Fibroblast of pulmonary artery (primary cell): Measurements from ENCODE around the gene CAPS.
A peak's percentile ranks its signal among the peaks of the same experiment; 100 is the strongest.

ENCODE experiments used
- DNase-seq: peaks from one replicate; pipeline ENCODE4 v3.0.0-alpha.2; 2010; ENCODE audit warnings: low read depth
- H3K4me3 ChIP-seq: replicated peaks from 2 replicates; pipeline ENCODE4 v1.5.1; 2011; ENCODE audit warnings: low read depth, mild to moderate bottlenecking, control low read depth, low read length, moderate library complexity
- TF ChIP-seq, protein P1 (sequence below): IDR thresholded peaks from 2 replicates; pipeline ENCODE4 v1.5.1; 2011; ENCODE audit warnings: mild to moderate bottlenecking, control low read depth, low read length, inconsistent platforms; ENCODE audit errors: missing control alignments

The CAPS gene

DNA sequence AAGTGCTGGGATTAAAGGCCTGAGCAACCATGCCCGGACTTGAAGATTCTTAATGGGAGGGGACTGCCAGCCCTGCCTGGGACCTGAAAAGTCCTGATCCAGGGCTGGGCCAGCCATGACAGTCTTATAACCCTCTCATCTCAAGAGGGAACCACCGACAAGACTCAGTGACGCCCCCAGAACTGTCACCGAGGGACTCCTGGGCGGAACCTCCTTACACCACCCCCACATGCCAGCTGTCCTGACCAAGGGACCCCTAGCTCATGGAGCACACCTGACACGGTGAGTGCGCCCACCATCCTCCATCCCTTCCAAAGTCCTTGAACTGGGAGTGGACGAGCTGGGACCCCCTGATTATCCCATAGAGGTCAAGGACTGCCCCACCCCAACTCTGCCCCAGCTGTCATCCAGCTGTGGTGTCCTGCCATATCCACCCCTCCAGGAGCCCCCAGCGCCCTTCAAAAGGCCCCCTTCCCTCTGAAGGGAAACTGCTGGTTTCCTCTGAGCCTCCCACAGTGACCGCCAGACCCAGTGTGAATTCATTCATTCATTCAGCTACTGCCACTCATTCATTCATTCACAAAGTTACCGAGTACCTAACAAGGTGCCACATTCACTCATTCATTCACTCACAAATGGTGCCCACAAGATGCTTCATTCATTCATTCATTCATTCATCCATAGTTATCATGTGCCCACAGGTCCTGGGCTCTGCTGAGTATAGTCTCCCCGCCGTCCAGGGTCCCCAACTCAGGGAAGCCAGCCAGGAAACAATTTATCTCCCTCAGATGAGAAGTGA lies 14.1 kb upstream of the CAPS start:
- TF ChIP-seq, protein P1, sequence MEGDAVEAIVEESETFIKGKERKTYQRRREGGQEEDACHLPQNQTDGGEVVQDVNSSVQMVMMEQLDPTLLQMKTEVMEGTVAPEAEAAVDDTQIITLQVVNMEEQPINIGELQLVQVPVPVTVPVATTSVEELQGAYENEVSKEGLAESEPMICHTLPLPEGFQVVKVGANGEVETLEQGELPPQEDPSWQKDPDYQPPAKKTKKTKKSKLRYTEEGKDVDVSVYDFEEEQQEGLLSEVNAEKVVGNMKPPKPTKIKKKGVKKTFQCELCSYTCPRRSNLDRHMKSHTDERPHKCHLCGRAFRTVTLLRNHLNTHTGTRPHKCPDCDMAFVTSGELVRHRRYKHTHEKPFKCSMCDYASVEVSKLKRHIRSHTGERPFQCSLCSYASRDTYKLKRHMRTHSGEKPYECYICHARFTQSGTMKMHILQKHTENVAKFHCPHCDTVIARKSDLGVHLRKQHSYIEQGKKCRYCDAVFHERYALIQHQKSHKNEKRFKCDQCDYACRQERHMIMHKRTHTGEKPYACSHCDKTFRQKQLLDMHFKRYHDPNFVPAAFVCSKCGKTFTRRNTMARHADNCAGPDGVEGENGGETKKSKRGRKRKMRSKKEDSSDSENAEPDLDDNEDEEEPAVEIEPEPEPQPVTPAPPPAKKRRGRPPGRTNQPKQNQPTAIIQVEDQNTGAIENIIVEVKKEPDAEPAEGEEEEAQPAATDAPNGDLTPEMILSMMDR, result no peak
- no peak for DNase-seq
- no peak overlapping the region for H3K4me3 ChIP-seq

DNA sequence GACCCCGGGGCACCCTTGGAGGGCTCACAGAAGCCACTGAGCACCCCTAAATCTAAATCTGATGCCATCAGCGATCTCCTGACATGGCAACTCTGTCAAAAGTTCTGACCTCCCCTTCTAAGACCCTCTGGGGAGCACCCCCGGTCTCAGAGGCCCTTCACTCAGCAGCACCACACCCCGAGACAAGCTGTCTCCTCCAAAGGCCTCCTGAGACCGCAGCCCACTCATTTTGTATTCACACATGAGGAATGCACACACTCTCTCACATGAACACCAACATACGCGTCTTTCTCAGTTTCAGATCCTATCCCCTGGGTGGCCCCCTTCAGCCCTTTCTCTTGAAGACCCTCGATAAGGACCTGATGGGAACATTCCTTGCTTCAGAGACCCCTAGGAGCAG lies 13.1 kb upstream of the CAPS start:
- DNase-seq, result no peak
- TF ChIP-seq, protein P1, result no peak
- H3K4me3 ChIP-seq, result no peak overlapping the region

DNA sequence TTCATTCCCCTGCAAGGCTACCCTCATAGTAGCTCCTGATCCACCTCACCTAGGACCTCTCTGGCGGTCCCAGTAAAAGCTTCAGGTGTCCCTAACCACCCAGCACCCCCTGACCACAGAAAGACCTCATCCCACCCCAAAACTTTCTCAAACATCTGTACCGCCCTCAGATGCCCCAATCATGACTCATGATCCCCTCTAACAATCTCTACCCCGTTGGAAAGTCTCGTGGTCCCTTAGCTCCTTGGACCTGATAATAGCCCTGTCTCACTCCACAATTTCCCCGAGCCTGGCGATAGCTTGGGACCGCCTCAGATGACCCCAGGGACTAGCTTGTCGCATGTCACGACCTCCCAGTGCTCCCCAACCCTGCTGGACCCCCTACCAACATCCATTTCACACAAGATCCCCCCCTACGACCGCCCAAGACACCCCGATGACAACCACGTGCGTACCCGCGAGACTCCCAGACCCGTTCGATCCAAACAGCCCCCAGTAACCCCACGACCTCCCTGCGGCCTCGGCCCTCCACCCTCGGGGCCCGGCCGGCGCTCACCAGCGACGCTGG lies 10.9 kb upstream of the CAPS start:
- TF ChIP-seq, protein P1, result no peak
- DNase-seq, result peak; percentile 49
- peak overlapping the region; percentile 100 for H3K4me3 ChIP-seq

DNA sequence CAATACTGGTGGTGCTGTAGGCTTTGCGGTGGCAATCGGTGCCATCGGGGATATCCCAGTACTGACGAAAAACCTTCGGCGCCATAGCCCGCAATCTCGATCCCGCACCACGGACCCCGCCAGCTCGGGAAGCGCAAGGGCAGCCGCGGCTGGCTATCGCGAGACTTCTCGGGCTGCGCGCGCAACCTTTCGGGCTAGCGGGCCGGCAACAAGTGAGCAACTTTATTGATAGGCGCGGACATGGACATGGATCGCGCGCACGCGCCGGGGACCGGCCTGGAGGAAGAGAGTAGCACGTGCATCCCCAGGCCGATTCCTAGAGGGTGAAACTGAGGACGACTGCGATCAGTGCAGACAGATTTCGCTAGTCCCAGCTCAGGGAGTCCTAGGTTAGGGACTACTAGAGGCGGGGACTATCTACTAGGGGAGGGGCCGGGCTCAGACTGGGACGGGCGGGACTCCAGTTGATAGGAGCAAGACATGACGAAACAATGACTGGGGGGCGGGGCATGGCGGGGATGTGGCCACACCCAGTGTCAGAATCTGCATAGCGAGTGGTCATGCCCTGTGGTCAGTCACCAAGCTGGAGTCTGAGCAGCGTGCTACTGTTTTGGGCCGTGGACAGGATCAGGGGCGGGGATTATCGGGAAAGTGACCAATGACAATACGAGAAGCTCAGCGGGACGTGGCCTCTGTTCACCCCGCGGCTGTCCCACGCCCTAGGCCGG lies 10.3 kb upstream of the CAPS start, which contains the start of gene NDUFA11:
Gene NDUFA11 (minus strand): TSS at position 167 of the 728 bp plus-strand sequence. CDS start 82 bp downstream, at position 85.
- H3K4me3 ChIP-seq, result peak within 1 kb of the TSS; percentile 100
- TF ChIP-seq, protein P1, result no peak
- DNase-seq, result peak; percentile 96

DNA sequence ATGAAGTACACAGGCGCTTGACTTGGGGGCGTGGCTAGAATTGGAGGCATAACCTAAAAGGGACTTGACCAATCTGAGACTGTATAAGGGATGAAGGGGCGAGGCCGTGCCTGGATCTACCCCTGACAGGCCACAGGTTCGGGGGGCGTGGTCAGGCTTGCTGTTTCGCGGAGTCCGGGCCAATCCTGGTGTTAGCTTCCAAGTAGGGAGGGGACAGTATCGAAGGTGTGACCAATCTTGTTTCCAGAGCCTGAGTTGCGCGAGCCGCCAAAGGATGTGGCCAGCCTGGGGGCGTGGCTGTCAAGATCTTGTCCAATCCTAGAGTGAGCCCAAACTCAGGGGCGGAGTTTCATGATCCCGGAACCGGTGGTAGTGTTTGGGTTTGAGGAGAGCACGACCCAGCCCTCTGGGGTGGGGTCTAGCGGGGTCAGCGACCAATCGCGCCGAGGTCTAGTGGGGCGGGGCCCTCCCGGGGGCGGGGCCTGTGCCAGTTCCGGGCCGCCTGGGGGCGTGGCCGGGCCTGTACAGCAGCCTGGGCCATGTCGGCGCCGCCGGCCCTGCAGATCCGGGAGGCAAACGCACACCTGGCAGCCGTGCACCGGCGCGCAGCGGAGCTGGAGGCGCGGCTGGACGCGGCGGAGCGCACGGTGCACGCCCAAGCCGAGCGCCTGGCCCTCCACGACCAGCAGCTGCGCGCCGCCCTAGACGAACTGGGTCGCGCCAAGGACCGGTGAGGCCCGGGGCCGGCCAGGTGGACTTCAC lies 9.5 kb upstream of the CAPS start, which contains the start of gene VMAC:
Gene VMAC (plus strand): TSS at position 521 of the 762 bp plus-strand sequence. CDS start 19 bp downstream, at position 540.
- TF ChIP-seq, protein P1, result no peak
- DNase-seq, result peak; percentile 100
- H3K4me3 ChIP-seq, result peak within 1 kb of the TSS; percentile 100

DNA sequence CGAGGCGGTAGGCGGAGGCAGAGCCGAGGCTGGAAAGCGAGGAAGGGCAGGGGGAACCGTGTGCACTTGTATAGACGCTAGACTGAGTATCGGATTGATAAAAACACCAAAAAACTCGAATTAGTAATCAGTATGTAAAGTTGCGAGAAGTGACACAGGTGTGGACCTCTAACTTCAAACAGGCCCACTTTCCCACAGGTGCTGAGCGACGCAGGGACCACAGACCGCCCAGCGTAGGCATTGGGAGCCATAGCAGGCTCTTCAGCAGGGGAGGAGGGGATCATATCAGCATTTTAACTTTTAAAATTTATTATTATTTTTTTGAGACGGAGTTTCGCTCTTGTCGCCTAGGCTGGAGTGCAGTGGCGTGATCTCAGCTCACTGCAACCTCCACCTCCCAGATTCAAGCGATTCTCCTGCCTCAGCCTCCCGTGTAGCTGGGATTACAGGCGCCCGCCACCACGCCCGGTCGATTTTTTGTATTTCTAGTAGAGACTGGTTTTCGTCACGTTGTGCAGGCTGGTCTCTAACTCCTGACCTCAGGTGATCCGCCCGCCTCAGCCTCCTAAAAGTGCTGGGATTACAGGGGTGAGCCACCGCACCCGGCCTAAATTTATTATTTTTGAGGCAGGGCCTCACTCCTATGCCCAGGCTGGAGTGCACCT lies 8.8 kb upstream of the CAPS start:
- peak overlapping the region; percentile 100 for H3K4me3 ChIP-seq
- no peak for DNase-seq
- TF ChIP-seq, protein P1, result no peak
